GM10266 (cell line): ENCODE data around the gene IFITM2.
A peak's percentile ranks its signal among the peaks of the same experiment; 100 is the strongest.

Experiments
- DNase-seq: peaks from one replicate; pipeline ENCODE4 v3.0.0; 2012; ENCODE audit errors: extremely low spot score
- CTCF ChIP-seq: IDR thresholded peaks from 2 replicates; pipeline ENCODE4 v1.5.1; 2012; ENCODE audit warnings: mild to moderate bottlenecking, low read depth; ENCODE audit not compliant: control insufficient read depth, insufficient read depth; ENCODE audit errors: missing control alignments

Gene IFITM2

GRCh38 chr11:297051-297585 lies 10.5 kb upstream of the IFITM2 start:
- DNase-seq = no peak
- no peak for TF ChIP-seq CTCF

GRCh38 chr11:297586-298405 lies 9.8 kb upstream of the IFITM2 start:
- no peak for TF ChIP-seq CTCF
- no peak for DNase-seq

- DNase-seq = no peak
- TF ChIP-seq CTCF = no peak
Measured at GRCh38 chr11:298406-299065, 9.1 kb upstream of the IFITM2 start.

- TF ChIP-seq CTCF = no peak
- no peak for DNase-seq
Measured at GRCh38 chr11:299081-299891, 8.3 kb upstream of the IFITM2 start, which contains the start of gene IFITM5. TSS of gene IFITM5 (minus strand) at chr11:299526. CDS start at chr11:299490, 36 bp downstream.

GRCh38 chr11:299951-300735 lies 7.5 kb upstream of the IFITM2 start:
- peak; percentile 26 for TF ChIP-seq CTCF
- no peak for DNase-seq

GRCh38 chr11:303363-303762 lies 4.3 kb upstream of the IFITM2 start:
- no peak for TF ChIP-seq CTCF

More at GRCh38 chr11:303363-303762, 4.3 kb upstream of the IFITM2 start:
- DNase-seq = peak; percentile 86
